Activated naive CD4-positive, alpha-beta T cell treated with anti-CD3 and anti-CD28 coated beads, Interleukin-2, amount 50 U/mL, for 72 hours (primary cell): ENCODE measurements around the gene ERCC6L2. TPM values are rescaled to one million over a fixed set of nuclear protein-coding genes. Genes with fewer than 3 reads are reported as not detected.
A peak's percentile ranks its signal among the peaks of the same experiment; 100 is the strongest.

ENCODE experiments used
- ATAC-seq, 2 donors: fragments of 150-1000 bp; cut with Tn5 transposase; 2 replicates each; pipeline ENCODE4 v1.10.0; 2021; ENCODE audit warnings: mild to moderate bottlenecking in 2 of 2, moderate library complexity in 2 of 2
- DNase-seq, 2 donors: peaks; one replicate each; pipeline ENCODE4 v3.0.0; 2021 to 2022; ENCODE audit warnings: low spot score in 2 of 2
- H3K27ac Mint-ChIP-seq, 2 donors: one replicate each; pipeline ENCODE4 v1.8.0; 2022; ENCODE audit warnings: mild to moderate bottlenecking in 2 of 2, mixed read lengths in 2 of 2
- H3K36me3 Mint-ChIP-seq, 2 donors: one replicate each; pipeline ENCODE4 v1.8.0; 2022; ENCODE audit warnings: mixed read lengths in 2 of 2
- H3K9me3 Mint-ChIP-seq, 2 donors: one replicate each; pipeline ENCODE4 v1.8.0; 2022; ENCODE audit warnings: mixed read lengths in 2 of 2
- total RNA-seq, 2 donors: library from RNA; stranded (reverse); gene quantifications; one replicate each; pipeline ENCODE4 v1.2.3, GENCODE V29; 2022

ERCC6L2 gene
- total RNA-seq, 2 donors from 2014 or later: 26.8 to 40.7 TPM

- DNase-seq (no peak), ATAC-seq (no peak)
- no peaks in the 10 kb centered on the region for H3K9me3 Mint-ChIP-seq
- H3K36me3 Mint-ChIP-seq: peaks cover 7 to 27% of the 10 kb centered on the region in 2 donors
- H3K27ac Mint-ChIP-seq: peak overlapping the region in 1 of 2 donors; percentile 29
These were observed 105.0 kb downstream of the ERCC6L2 start for GRCh38 chr9:95980262-95981125.

DNA sequence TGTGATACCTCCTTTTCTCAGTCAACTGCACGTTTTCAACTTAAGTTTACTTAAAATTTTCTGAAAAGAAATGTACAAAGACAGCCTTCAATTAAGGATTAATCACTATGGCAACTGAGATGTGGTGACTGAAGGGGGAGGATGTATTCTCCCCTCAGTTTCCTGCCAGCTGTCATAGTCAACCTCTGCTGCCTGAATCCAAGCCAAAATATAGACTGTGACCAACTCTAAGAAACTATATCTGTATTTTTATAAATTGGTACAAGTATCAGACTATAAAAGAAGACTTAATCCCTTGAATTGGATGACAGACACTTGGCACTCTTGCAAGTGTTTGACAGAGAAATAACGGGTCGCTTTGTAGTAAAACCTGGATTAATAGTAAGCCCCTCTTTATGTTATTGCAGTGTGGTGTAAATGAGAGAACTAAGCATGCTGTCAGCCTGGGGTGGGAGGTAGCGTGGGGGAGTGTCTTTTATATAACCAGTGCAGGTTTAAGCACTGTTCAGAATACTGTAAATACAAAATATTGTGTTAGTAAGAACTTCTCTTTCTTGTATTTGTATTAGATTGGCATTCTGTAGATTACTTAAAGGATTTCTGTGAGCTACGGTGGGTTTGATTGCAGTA is 106.4 kb downstream of the ERCC6L2 start:
- Mint-ChIP-seq H3K9me3 (no peaks in the 10 kb centered on the region), H3K36me3 (peaks cover 13 to 29% of the 10 kb centered on the region in 2 donors), H3K27ac (no peak overlapping the region)
- peak; percentile 33 to 68 for ATAC-seq
- DNase-seq: no peak

DNA sequence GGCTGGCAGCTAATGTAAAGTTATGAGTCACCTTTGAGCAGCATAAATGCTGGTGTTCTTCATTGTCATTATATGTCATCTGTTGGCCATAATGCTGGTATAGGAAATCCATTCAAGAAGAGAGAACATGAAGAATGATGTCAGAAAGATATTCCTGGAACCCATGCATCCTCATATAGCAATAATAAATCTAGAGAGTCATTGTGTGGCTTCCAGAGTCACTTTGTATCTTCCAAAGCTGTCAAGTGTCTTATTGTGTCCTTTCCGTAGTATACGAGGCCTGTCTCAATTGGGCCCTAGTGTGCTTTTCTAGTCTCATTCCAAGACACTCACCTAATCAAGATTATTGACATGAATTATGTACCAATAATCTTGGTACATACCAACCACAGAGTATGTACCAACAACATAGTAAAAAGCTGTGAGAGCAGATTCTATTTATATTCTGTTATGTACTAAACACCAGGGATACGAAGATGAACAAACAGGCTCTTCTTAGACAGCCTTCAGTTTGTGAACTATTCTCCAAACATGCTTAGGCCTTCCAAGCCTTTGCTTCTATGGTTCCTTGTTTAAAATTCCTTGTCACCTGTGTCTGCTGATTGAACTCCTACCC is 110.1 kb downstream of the ERCC6L2 start:
- Mint-ChIP-seq H3K9me3 (no peaks in the 10 kb centered on the region), H3K36me3 (peaks cover 23 to 55% of the 10 kb centered on the region in 2 donors), H3K27ac (no peak overlapping the region)
- no peak for ATAC-seq
- no peak for DNase-seq

DNA sequence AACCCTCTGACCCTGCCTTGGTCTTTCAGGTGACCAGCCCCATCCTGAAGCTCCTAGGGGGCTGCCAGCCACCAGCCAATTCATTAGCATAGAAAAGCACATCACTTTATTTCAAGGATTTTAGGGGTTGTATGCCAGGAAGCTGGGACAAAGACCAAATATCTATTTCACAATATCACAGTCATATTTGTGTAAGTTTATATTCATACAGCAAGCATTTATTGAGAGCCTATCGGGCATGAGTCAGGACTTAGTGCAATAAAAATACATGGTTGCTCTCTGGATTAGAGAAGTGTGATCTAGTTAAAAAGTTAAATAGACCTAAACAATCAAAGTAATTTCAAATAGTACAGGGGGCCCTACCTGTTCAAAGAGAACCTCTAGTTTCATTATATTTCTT is 113.8 kb downstream of the ERCC6L2 start:
- no peak for DNase-seq
- Mint-ChIP-seq H3K9me3 (no peaks in the 10 kb centered on the region), H3K27ac (no peak overlapping the region), H3K36me3 (peaks cover 23 to 66% of the 10 kb centered on the region in 2 donors)
- no peak for ATAC-seq

DNA sequence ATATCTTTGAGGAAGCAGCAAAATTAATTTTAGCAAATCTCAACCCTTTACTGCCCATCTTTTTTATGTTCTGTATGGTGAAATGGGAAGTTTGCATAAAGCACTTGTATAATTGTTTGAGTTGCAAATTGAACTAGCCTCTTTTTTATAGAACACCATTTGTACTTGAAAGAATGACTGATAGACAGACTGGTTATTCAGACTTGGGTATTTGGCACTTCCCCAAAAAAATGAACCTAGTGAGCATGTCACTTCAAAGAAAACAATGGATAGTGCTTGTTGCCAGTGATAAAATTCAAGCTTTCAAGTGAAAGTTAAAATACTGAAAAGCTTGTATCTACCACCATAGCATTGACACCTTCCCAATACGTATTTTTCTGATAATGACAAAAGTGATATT is 115.8 kb downstream of the ERCC6L2 start:
- H3K36me3 Mint-ChIP-seq: peaks cover 11 to 58% of the 10 kb centered on the region in 2 donors
- no peak overlapping the region for H3K27ac Mint-ChIP-seq
- DNase-seq: no peak
- H3K9me3 Mint-ChIP-seq: peaks cover 3 to 4% of the 10 kb centered on the region in 2 donors
- ATAC-seq: no peak

GRCh38 chr9:95992536-95992935 is 117.0 kb downstream of the ERCC6L2 start:
- no peak for ATAC-seq
- Mint-ChIP-seq H3K9me3 (peaks cover 3 to 4% of the 10 kb centered on the region in 2 donors), H3K27ac (no peak overlapping the region), H3K36me3 (peaks cover 3 to 56% of the 10 kb centered on the region in 2 donors)
- no peak for DNase-seq

- Mint-ChIP-seq H3K9me3 (peaks cover 3 to 4% of the 10 kb centered on the region in 2 donors), H3K27ac (peak overlapping the region in 1 of 2 donors; percentile 50), H3K36me3 (peaks cover 0 to 48% of the 10 kb centered on the region in 2 donors)
- ATAC-seq (peak; percentile 49 to 70), DNase-seq (no peak)
These were observed 117.8 kb downstream of the ERCC6L2 start for GRCh38 chr9:95993337-95993736.

DNA sequence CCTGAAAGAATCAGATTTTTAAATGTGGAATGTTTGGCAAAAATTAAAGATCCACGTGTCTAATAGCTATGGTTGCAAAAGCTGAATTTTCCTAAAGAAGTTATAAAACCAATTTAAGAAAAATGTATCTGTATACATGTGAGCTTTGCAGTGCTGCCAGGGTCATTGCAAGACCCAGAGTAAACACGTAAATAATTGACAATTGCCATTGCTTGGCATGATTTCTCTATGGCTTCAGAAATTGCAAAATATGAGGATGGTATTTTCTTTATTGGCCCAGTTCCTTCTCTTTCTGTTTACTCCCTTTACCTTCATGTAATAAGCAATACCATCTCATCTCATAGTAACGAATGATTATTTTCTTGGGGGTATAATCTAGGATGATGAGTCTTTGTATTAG is 123.9 kb downstream of the ERCC6L2 start:
- ATAC-seq (no peak), DNase-seq (no peak)
- H3K27ac Mint-ChIP-seq: no peak overlapping the region
- peaks cover 4 to 10% of the 10 kb centered on the region in 2 donors for H3K9me3 Mint-ChIP-seq
- H3K36me3 Mint-ChIP-seq: peaks cover 15 to 36% of the 10 kb centered on the region in 2 donors

GRCh38 chr9:96004379-96004778 is 128.9 kb downstream of the ERCC6L2 start:
- peaks cover 19 to 28% of the 10 kb centered on the region in 2 donors for H3K36me3 Mint-ChIP-seq
- peaks cover 0 to 7% of the 10 kb centered on the region in 2 donors for H3K9me3 Mint-ChIP-seq
- DNase-seq (no peak), ATAC-seq (no peak)
- H3K27ac Mint-ChIP-seq: no peak overlapping the region

GRCh38 chr9:96006296-96006879 is 130.9 kb downstream of the ERCC6L2 start:
- ATAC-seq (no peak), DNase-seq (no peak)
- Mint-ChIP-seq H3K9me3 (peaks cover 0 to 7% of the 10 kb centered on the region in 2 donors), H3K27ac (no peak overlapping the region), H3K36me3 (peaks cover 25 to 27% of the 10 kb centered on the region in 2 donors)

DNA sequence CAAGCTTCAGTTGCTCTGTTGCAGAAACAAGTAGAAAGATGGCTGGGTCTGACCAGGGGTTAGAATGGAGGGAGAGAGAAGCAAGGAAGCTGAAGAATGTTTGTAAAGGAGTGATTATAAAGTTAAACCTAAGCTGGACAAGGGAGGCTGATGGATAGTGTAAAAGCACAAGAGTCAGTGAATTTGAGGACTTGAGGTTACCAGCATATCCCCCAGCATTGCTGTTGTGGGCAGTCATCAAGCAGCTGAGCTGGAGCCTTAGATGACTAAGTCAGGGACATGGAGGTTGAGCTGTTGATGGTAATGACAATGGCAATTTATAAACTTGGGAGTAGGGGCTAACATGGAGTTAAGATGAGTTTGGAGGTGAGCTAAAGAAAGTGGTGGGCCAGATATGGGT is 131.5 kb downstream of the ERCC6L2 start:
- Mint-ChIP-seq H3K27ac (no peak overlapping the region), H3K36me3 (peaks cover 25 to 30% of the 10 kb centered on the region in 2 donors), H3K9me3 (peaks cover 0 to 7% of the 10 kb centered on the region in 2 donors)
- ATAC-seq (no peak), DNase-seq (no peak)

DNA sequence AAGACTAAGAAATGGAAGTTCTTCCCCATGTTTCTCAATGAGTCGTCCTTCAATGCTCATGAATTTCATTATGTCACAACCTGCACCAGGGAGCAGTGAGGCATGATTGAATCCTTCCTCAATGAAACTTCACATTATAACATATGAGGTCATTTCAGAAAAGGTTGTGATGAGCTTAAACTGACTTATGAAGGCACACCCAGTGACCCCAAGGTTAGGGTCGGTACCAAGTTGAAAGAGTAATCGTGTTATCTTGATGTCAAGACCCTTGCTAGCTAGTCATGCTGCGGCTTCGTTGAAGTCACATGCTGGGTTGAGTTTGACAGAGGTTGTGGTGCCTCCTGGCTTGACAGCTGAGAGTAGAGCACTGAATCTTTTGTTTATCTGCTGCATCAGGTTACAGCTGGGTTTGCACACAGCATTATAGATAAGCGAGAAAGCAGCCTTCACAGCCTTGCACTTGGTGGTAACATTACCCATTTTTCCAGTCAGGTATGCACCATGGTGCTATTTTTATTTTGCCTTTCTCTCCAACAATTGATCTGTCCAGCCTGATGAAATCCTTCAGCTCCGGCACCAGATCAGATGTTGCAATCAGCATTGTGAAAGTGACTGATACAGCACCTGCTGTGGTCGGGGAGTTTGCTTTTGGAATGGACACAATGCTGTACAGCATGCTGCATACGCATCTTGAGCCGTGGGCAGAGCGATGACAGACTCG is 133.2 kb downstream of the ERCC6L2 start:
- Mint-ChIP-seq H3K27ac (peak overlapping the region in 1 of 2 donors; percentile 86), H3K36me3 (peaks cover 14 to 28% of the 10 kb centered on the region in 2 donors)
- peak; percentile 65 to 69 for ATAC-seq

GRCh38 chr9:96009223-96009602 is 133.7 kb downstream of the ERCC6L2 start:
- no peak for ATAC-seq
- DNase-seq: no peak
- Mint-ChIP-seq H3K36me3 (peaks cover 14 to 28% of the 10 kb centered on the region in 2 donors), H3K27ac (peak overlapping the region in 1 of 2 donors; percentile 86), H3K9me3 (no peaks in the 10 kb centered on the region)

More for the DNA sequence above, 133.2 kb downstream of the ERCC6L2 start:
- no peaks in the 10 kb centered on the region for H3K9me3 Mint-ChIP-seq
- no peak for DNase-seq

- H3K27ac Mint-ChIP-seq: peak overlapping the region; percentile 86 to 89
- ATAC-seq: peak; percentile 68 to 71
- no peaks in the 10 kb centered on the region for H3K9me3 Mint-ChIP-seq
These were observed 134.4 kb downstream of the ERCC6L2 start for GRCh38 chr9:96009690-96010472.

DNA sequence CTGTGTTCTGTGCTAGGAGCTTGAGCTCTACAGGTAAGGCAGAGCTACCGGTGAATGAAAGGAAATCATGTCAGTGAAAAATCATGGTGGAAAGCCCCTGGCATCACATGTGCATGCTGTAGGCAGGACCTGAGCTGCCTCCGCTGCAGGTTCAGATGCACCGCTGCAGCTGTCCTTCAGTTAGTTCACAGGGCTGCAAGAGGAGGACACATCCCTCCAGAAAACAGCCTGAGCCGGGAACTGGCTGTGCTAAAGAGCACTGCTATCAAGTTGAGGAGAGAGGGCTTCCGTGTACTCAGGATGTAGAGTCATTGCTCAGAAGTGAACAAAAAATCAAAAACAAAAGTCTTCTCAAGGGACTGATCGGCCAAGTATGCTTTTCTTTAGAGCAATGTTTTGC is 138.6 kb downstream of the ERCC6L2 start:
- peak overlapping the region; percentile 94 to 97 for H3K27ac Mint-ChIP-seq
- peaks cover 9 to 29% of the 10 kb centered on the region in 2 donors for H3K36me3 Mint-ChIP-seq
- peak; percentile 47 to 60 for DNase-seq
- H3K9me3 Mint-ChIP-seq: no peaks in the 10 kb centered on the region
- peak; percentile 29 to 58 for ATAC-seq

More at GRCh38 chr9:96009690-96010472, 134.4 kb downstream of the ERCC6L2 start:
- DNase-seq: no peak
- H3K36me3 Mint-ChIP-seq: peaks cover 14 to 28% of the 10 kb centered on the region in 2 donors
